Umbilical cord (tissue), 2 donors: Measurements from ENCODE around the gene PGBD5. TPM values are rescaled to one million over a fixed set of nuclear protein-coding genes. Genes with fewer than 3 reads are reported as not detected.
"Not testable (repeated sequence)": the region's sequence is repeated elsewhere in the genome, so short reads cannot be mapped to it uniquely, and the experiment has no call there.

Experiments used
- DNase-seq: peaks from one replicate; pipeline ENCODE4 v3.0.0-alpha.2; 2015; ENCODE audit warnings: low spot score
- total RNA-seq: library from RNA; depleted of rRNA; stranded (reverse); fragments of >200 nt; gene quantifications from one replicate; pipeline ENCODE4 v1.2.3, GENCODE V29; 2014; ENCODE audit warnings: low replicate concordance; ENCODE audit not compliant: insufficient read depth

The PGBD5 gene, protein sequence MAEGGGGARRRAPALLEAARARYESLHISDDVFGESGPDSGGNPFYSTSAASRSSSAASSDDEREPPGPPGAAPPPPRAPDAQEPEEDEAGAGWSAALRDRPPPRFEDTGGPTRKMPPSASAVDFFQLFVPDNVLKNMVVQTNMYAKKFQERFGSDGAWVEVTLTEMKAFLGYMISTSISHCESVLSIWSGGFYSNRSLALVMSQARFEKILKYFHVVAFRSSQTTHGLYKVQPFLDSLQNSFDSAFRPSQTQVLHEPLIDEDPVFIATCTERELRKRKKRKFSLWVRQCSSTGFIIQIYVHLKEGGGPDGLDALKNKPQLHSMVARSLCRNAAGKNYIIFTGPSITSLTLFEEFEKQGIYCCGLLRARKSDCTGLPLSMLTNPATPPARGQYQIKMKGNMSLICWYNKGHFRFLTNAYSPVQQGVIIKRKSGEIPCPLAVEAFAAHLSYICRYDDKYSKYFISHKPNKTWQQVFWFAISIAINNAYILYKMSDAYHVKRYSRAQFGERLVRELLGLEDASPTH
- 1.7 TPM for total RNA-seq

DNA sequence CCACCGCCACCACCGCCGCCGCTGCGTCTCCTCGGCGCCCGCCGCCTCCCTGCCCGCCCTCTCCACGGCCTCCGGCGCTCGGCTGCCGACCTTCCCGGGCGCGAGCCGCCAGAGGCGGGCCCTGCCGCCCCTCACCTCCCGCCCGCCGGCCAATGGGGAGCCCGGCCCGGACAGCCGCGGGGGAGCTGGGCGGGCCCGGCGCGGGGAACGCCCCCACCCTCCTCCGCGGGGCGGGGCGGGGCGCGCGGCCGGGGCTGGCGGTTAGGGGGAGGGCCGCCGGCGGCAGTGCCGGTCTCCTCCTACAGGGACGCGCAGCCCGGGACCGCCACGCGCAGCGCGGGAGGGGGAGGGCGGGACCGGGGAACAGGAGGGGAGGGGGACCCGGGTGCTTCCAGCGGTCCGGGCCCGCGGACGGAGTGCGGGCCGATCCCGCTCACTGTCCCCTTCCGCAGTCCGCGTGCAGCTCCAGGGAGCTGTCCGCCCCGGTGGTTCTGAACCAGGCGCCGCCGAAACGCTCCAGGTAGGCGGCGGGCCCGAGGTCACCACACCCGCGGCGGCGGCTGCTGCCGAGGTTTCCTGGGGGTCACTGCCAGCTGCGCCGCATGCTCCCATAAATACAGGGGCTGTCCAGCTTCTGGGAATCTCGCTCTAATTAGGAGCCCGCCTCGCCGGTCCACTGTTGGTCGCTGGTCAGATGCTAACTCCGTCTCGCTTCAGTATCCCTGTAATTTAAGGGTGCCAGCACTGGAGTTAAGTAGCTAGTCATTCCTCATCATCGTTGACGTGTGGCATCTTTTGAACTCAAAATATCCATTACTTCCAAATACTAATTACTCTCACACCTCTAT is at the start of gene PGBD5:
Gene PGBD5 (minus strand): TSS at position 87 of the 848 bp plus-strand sequence. CDS start 404 bp downstream, outside the sequence.
- peak; percentile 77 for DNase-seq

DNA sequence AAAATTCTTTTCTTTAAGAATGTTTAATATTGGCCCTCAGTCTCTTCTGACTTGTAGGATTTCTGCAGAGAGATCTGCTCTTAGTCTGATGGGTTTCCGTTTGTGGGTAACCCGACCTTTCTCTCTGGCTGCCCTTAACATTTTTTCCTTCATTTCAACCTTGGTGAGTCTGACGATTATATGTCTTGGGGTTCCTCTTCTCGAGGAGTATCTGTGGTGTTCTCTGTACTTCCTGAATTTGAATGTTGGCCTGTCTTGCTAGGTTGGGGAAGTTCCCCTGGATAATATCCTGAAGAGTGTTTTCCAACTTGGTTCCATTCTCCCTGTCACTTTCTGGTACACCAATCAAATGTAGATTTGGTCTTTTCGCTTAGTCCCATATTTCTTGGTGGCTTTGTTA is 48.8 kb upstream of the PGBD5 start:
- not testable (repeated sequence) for DNase-seq

- not testable (repeated sequence) for DNase-seq
Measured at GRCh38 chr1:230470750-230471149, 44.6 kb upstream of the PGBD5 start.

DNA sequence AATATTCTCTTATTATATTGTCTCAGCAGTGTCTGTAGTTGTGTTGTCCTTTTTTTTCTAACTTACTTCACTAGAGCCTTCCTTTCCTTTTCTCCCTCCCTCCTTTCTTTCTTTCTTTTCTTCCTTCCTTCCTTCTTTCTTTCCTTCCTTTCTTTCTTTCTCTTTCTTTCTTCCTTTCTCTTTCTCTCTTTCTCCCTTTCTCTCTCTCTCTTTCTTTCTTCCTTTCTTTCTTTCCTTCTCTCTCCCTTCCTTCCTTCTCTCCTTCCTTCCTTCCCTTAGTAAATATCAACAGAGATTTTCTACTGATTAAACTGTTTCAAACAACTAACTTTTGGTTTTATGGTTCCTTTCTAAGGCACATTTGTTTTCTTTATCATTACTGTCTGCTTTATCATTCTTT is 43.1 kb upstream of the PGBD5 start:
- no peak for DNase-seq

- no peak for DNase-seq
Measured at GRCh38 chr1:230465691-230466090, 39.6 kb upstream of the PGBD5 start.

DNA sequence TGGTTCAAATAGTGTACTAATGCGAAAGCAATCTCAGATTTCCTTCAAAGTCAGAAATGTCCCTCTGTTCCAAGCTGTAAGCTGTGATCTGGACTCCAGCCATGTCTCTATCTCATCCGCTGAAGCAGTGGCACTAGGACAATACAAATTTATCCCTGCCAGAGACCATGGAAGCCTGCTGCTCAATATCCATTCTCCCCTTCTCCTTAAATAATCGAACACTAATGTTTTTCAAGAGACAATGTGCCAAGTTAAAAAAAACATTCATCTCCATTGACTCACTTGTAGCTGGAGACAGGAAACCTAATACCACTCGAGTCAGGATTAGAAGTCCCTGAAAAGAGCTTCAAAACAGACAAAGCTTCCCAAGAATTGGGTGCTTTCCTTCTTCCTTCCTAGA is 38.5 kb upstream of the PGBD5 start:
- no peak for DNase-seq

GRCh38 chr1:230463760-230464159 is 37.6 kb upstream of the PGBD5 start:
- no peak for DNase-seq

DNA sequence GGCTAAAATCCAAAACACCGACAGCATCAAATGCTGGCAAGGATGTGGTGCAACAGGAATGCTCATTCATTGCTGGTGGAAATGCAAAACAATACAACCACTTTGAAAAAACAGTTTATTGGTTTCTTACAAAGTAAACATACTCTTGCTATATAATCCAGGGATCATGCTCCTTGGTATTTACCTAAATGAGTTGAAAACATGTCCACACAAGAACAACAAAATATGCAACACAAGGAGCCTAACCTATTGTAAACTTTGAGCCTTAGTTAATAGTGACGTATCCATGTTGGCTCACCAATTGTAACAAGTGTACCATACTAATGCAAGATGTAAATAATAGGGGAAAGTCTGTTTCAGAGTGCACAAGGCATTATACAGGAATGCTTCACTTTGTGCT is 37.2 kb upstream of the PGBD5 start:
- DNase-seq, result no peak

- no peak for DNase-seq
Measured at GRCh38 chr1:230459465-230459864, 33.3 kb upstream of the PGBD5 start.

DNA sequence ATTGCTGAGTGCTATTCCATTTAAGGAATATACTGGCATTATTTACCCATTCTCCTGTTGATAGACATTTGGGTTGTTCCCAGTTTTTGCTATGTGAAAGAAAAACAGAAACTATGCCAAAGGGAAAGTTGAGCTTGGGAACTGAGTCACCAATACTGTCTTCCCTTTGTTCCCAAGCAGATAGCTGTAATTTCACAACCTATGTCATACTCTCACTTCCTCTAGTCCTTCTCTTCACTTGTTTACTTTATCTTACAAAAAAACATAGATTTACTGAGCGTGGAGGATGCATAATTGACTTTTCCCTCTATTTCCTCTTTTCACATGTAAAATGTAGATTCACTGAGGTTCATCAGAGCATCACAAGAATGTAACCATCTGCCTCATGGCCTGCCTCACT is 32.4 kb upstream of the PGBD5 start:
- no peak for DNase-seq

GRCh38 chr1:230456478-230456877 is 30.3 kb upstream of the PGBD5 start:
- DNase-seq, result no peak

DNA sequence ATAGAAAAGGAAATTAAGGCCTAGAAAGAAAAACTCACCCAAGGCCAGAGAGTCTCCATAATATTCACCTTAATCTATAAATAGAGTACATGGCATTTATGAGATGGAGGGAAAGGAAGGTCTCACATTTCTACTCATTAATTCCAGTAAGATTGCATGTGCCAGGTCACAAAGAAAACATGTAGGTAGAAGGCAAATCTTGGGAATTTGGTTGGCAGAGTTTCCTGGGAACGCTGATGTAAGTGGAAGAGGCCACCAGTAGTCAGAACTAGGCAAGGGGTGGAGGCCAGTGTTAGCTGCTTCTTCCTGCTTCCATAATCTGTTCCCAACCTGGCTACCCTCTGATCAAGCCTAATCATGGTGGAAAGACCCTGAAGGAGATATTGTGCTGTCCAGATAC is 29.2 kb upstream of the PGBD5 start:
- no peak for DNase-seq

GRCh38 chr1:230453377-230453776 is 27.2 kb upstream of the PGBD5 start:
- DNase-seq, result no peak

- DNase-seq, result no peak
Measured at GRCh38 chr1:230441183-230442029, 15.3 kb upstream of the PGBD5 start.

DNA sequence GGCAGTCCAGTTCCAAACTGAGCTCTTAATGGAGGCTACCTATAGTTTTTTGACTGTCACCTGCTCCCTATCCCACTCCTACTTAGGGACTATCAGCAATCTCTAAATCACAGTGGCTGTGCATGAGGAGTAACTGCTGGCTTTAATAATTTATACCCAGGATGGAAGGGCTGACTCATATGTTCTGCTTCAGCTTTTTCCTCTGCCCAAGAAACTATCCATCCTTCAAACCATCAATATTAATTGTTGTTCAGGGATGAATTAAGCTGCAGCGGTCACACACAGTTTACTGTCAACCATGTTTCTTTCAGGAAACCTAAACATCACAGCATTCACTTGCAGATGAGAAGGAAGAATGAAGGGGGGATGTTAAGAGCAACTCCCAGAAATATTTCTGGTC is 9.0 kb upstream of the PGBD5 start:
- DNase-seq, result no peak

DNA sequence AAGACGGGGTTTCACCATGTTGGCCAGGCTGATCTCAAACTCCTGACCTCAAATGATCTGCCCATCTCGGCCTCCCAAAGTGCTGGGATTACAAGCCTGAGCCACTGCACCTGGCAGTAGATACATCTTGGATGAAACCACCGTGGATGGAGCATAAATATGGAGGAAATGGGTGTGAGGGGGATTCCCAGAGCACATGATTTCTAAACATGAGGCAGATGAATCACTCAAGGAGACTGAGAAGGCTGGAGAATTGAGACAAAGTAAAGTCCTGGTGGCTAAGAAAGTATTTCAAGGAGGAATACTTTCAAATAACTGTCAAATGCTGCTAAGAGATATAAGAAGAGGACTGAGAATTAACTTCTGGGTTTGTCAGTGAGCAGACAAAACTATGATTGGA is 5.4 kb upstream of the PGBD5 start:
- DNase-seq, result no peak

- no peak for DNase-seq
Measured at GRCh38 chr1:230430499-230430898, 4.4 kb upstream of the PGBD5 start.

DNA sequence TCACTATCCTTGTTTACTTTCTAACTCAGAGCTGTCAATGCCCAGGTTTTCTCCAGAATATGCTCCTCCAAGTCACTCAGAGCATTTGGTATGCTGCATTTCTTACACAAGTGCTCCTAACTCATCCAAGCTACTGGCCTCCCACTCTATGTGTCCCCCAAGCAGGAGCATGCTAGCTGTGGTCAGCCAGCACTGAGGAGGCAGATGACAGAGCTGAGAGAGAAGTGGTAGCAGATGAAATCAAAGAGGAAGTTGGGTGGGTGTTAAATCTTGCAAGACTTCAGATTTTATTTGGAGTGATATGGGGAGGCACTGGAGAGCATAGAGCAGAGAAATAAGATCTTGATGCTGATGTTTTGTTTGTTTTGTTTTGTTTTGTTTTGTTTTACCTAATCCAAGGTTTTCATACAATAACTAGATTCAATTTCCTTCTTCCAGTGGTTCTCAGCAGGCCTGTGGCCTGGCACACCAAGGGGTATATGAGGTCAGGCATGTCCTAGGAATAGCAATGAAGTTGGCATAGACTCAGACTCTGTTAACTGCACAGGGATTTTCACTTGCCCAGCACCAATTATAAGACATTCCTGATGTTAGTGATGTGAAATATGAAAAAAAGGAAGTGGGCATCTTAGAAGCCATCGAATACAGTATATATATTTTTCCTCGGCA is 3.1 kb upstream of the PGBD5 start:
- DNase-seq, result no peak

DNA sequence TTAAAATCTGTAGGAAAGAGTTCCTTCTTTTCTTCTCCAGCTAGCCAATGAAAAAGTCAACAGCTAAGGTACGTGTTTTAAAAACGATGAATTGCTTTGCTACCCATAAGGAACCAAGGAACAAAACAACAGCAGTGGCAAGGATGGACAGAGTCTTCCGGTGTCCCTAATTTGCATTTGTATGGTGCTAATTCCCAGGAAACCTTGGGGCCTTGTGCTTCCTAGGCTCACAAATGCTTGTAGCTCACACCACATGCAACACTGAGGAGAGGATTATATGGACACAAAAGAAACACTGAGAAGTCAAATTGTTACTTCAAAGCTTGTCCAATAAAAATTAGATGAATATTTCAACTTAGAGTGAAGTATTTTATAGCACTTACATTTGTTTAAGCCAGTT is 1.8 kb upstream of the PGBD5 start:
- DNase-seq, result no peak

DNA sequence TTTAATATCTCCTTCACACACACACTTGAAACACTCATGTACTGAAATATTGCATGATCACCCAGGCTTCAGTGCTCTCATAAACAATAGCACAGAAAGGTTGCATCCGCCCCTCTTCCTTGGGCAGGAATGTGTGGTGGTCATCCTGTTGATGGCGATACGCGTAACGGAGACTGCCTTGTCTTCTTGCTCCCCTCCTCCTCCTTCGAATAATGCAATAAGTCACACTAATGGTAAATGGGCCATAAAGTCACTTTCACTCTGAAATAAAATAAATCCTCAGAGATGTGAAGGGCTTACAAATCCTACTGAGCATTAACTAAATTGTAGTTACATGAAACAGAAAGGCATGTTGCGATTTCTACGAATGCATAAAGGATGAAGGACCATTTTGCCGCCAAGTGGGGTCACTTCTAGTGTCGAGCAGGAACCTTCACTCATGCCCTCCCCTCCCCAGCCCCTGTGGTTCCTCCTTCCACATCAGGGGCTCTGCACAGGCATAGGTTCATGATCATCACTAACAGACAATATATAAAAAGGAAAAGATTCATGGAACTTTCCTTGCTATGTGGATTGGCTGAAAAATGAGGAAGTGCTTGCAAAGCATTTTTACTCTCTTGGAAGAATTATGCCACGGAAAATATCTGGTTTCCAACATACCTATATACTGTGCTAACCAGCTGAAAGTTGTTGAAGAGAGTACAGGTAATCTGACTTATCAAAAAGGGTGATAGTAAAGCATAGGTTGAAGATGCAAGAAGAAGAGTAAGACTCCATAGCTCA is 1.2 kb upstream of the PGBD5 start:
- no peak for DNase-seq
